ENCODE measurements around the gene BEND6.

- TF ChIP-seq CTCF (IDR thresholded peaks at IDR 0.05), result no peak
- no peak for TF ChIP-seq POLR2A (IDR thresholded peaks at IDR 0.05)
Observed at GRCh38 chr6:56938649-56939191, 16.2 kb upstream of the BEND6 start.

All from lower leg skin (tissue), 3 donors.